DMS 273 (cell line): Measurements from ENCODE around the gene INCENP.

ENCODE experiments used
- DNase-seq: peaks from one replicate; lab custom pipeline; 2025; ENCODE audit not compliant: unreplicated experiment; lab: John Stamatoyannopoulos, UW

Gene INCENP

GRCh38 chr11:62140304-62141110 lies 16.7 kb downstream of the INCENP start:
- DNase-seq: no peak

- no peak for DNase-seq
Observed at GRCh38 chr11:62141111-62142042, 17.6 kb downstream of the INCENP start.

GRCh38 chr11:62142043-62142375 lies 18.2 kb downstream of the INCENP start:
- no peak for DNase-seq

GRCh38 chr11:62142921-62143320 lies 19.1 kb downstream of the INCENP start:
- no peak for DNase-seq

GRCh38 chr11:62143727-62144126 lies 19.9 kb downstream of the INCENP start:
- no peak for DNase-seq

GRCh38 chr11:62144641-62145255 lies 20.9 kb downstream of the INCENP start:
- no peak for DNase-seq

- no peak for DNase-seq
Observed at GRCh38 chr11:62145261-62145871, 21.6 kb downstream of the INCENP start.

- DNase-seq: no peak
Observed at GRCh38 chr11:62146476-62147200, 22.8 kb downstream of the INCENP start.

GRCh38 chr11:62147545-62147944 lies 23.7 kb downstream of the INCENP start:
- no peak for DNase-seq

GRCh38 chr11:62148271-62148980 lies 24.6 kb downstream of the INCENP start:
- DNase-seq: no peak

GRCh38 chr11:62149986-62150886 lies 26.4 kb downstream of the INCENP start:
- DNase-seq: no peak

- DNase-seq: no peak
Observed at GRCh38 chr11:62150887-62151736, 27.3 kb downstream of the INCENP start.

- DNase-seq: no peak
Observed at GRCh38 chr11:62151737-62152102, 27.9 kb downstream of the INCENP start.

- no peak for DNase-seq
Observed at GRCh38 chr11:62152245-62153086, 28.7 kb downstream of the INCENP start.

- no peak for DNase-seq
Observed at GRCh38 chr11:62153087-62153395, 29.2 kb downstream of the INCENP start.

- DNase-seq: no peak
Observed at GRCh38 chr11:62153617-62154016, 29.8 kb downstream of the INCENP start.

- DNase-seq: no peak
Observed at GRCh38 chr11:62157603-62158002, 33.8 kb downstream of the INCENP start.
